Measurements from ENCODE around the gene DCTD. TPM values are rescaled to one million over a fixed set of nuclear protein-coding genes. Genes with fewer than 3 reads are reported as not detected.

DCTD gene
- total RNA-seq, 1 donor from 2014 or later: 99.4 TPM

DNA sequence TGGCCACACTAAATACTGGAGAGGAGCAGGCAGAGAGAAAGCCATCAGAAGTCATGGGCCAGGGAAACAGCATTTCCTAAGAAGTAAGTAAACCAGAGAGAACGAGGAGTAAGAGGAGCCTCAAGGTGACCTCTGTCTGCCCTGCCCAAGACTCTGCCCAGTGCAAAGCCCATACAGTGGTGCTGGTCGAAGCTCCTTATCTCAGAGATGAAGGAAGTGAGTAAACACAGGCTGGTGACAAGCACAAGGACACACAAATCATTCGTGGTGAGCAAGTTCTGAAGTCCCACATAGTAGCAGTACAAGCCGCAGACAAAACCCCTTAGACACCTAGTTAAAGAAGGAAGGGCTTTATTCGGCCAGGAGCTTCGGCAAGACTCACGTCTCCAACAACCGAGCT, 62.7 kb downstream of the DCTD start:
- Mint-ChIP-seq H3K36me3 (ENCODE audit: insufficient read depth) (peaks cover 2% of the 10 kb centered on the region), H3K27ac (no peak overlapping the region), H3K9me3 (ENCODE audit: low read depth) (peaks cover 2% of the 10 kb centered on the region), H3K4me1 (ENCODE audit: low read depth) (no peaks in the 10 kb centered on the region), H3K27me3 (no peaks in the 10 kb centered on the region), H3K4me3 (ENCODE audit: low read depth) (no peak overlapping the region)
- DNase-seq (ENCODE audit: low spot score, unreplicated experiment): no peak
- TF ChIP-seq, protein P1, sequence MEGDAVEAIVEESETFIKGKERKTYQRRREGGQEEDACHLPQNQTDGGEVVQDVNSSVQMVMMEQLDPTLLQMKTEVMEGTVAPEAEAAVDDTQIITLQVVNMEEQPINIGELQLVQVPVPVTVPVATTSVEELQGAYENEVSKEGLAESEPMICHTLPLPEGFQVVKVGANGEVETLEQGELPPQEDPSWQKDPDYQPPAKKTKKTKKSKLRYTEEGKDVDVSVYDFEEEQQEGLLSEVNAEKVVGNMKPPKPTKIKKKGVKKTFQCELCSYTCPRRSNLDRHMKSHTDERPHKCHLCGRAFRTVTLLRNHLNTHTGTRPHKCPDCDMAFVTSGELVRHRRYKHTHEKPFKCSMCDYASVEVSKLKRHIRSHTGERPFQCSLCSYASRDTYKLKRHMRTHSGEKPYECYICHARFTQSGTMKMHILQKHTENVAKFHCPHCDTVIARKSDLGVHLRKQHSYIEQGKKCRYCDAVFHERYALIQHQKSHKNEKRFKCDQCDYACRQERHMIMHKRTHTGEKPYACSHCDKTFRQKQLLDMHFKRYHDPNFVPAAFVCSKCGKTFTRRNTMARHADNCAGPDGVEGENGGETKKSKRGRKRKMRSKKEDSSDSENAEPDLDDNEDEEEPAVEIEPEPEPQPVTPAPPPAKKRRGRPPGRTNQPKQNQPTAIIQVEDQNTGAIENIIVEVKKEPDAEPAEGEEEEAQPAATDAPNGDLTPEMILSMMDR (IDR thresholded peaks at IDR 0.05; ENCODE audit: unreplicated experiment): no peak

- DNase-seq (ENCODE audit: low spot score, unreplicated experiment): no peak
- Mint-ChIP-seq H3K4me1 (ENCODE audit: low read depth) (no peaks in the 10 kb centered on the region), H3K27ac (no peak overlapping the region), H3K27me3 (no peaks in the 10 kb centered on the region), H3K9me3 (ENCODE audit: low read depth) (peaks cover 2% of the 10 kb centered on the region), H3K36me3 (ENCODE audit: insufficient read depth) (peaks cover 2% of the 10 kb centered on the region), H3K4me3 (ENCODE audit: low read depth) (no peak overlapping the region)
- TF ChIP-seq, protein P1 (IDR thresholded peaks at IDR 0.05; ENCODE audit: unreplicated experiment): no peak
Measured at GRCh38 chr4:182853731-182854330, 63.4 kb downstream of the DCTD start.

DNA sequence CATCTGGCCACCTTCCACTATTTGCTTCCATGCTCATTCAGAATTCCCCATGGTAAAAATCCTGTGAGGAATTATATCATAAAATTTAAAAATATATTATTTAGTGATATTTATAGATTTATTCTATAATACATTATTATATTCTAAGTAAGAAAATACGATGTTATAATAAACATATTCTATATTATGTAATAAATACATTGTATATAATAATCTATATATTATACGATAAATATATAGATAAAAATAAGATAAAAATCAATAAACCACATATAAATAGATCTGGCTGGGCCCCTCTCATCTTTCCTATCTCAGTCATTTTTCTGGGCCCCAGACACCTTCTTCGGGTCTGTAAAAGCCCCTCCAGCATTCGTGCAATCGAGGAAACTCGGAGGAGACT, 68.5 kb downstream of the DCTD start:
- peaks cover 2% of the 10 kb centered on the region for H3K36me3 Mint-ChIP-seq (ENCODE audit: insufficient read depth)
- H3K4me1 Mint-ChIP-seq (ENCODE audit: low read depth): no peaks in the 10 kb centered on the region
- H3K27me3 Mint-ChIP-seq: peaks cover 7% of the 10 kb centered on the region
- no peak for DNase-seq (ENCODE audit: low spot score, unreplicated experiment)
- H3K4me3 Mint-ChIP-seq (ENCODE audit: low read depth): no peak overlapping the region
- no peak overlapping the region for H3K27ac Mint-ChIP-seq
- TF ChIP-seq, protein P1 (IDR thresholded peaks at IDR 0.05; ENCODE audit: unreplicated experiment): no peak
- peaks cover 2% of the 10 kb centered on the region for H3K9me3 Mint-ChIP-seq (ENCODE audit: low read depth)

DNA sequence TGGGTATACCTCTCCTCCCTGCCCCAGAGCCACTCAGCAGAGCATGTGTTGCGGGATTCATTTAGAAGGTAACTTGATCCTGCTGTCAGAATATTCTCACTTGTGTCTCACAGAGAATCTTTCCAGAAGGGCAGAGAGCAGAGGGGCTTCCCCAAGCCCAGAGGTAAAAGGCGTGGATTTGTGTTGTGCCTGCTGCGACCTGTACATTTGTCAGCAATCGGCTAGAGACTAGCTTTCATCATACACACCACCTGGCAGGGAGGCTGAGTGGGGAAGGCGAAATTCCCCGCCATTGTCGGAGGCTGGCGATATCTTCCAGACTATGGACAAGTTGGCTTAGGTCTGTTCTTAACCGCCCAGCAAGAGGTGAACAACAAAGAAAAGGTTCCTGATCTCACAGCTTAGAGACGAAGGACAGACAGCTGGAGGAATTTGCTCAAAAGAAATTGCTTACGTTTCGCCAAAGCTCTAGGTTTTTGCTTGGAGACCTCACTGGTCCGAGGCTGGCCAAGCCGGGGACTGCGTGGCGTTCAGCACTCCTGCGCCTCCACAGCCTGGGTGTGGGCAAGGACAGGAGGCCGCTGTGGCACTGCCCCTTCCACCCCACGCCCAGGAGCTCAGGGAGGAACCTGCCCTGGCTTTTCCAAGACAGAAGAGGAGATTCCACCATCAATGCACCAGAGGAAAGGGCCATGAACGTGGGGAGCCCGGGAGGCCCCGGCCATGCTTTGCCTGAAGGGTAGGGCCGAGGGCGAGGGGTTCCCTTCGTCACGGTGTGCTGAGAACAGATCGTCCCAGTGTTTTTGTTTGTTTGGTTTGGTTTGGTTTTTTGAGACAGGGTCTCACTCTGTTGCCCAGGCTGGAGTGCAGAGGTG, 69.4 kb downstream of the DCTD start:
- peaks cover 2% of the 10 kb centered on the region for H3K9me3 Mint-ChIP-seq (ENCODE audit: low read depth)
- H3K4me1 Mint-ChIP-seq (ENCODE audit: low read depth): peaks cover 3% of the 10 kb centered on the region
- TF ChIP-seq, protein P1 (IDR thresholded peaks at IDR 0.05; ENCODE audit: unreplicated experiment): no peak
- no peak overlapping the region for H3K27ac Mint-ChIP-seq
- no peak for DNase-seq (ENCODE audit: low spot score, unreplicated experiment)
- H3K4me3 Mint-ChIP-seq (ENCODE audit: low read depth): no peak overlapping the region
- peaks cover 16% of the 10 kb centered on the region for H3K27me3 Mint-ChIP-seq
- peaks cover 2% of the 10 kb centered on the region for H3K36me3 Mint-ChIP-seq (ENCODE audit: insufficient read depth)

- H3K27ac Mint-ChIP-seq: no peak overlapping the region
- H3K4me1 Mint-ChIP-seq (ENCODE audit: low read depth): peaks cover 4% of the 10 kb centered on the region
- DNase-seq (ENCODE audit: low spot score, unreplicated experiment): no peak
- H3K9me3 Mint-ChIP-seq (ENCODE audit: low read depth): no peaks in the 10 kb centered on the region
- H3K4me3 Mint-ChIP-seq (ENCODE audit: low read depth): no peak overlapping the region
- H3K36me3 Mint-ChIP-seq (ENCODE audit: insufficient read depth): no peaks in the 10 kb centered on the region
- peaks cover 17% of the 10 kb centered on the region for H3K27me3 Mint-ChIP-seq
- TF ChIP-seq, protein P1 (IDR thresholded peaks at IDR 0.05; ENCODE audit: unreplicated experiment): no peak
Measured at GRCh38 chr4:182846036-182846435, 71.2 kb downstream of the DCTD start.
